ENCODE data around the gene POU2AF2.
"Not testable (repeated sequence)": the region's sequence is repeated elsewhere in the genome, so short reads cannot be mapped to it uniquely, and the experiment has no call there.

The POU2AF2 gene

DNA sequence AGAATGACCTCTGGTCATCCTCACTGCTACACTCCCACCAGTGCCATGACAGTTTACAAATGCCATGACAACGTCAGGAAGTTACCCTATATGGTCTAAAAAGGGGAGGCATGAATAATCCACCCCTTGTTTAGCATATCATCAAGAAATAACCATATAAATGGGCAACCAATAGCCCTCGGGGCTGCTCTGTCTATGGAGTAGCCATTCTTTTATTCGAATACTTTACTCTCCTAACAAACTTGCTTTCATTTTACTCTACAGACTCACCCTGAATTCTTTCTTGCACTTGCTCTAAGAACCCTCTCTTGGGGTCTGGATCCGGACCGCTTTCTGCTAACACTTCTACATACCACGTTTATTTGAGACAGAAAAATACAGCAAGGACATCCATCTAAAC lies 74.7 kb downstream of the POU2AF2 start:
- not testable (repeated sequence) for H3K36me3 ChIP-seq (ENCODE audit: control insufficient read depth, insufficient read depth, low read length); H3K4me1 ChIP-seq (ENCODE audit: control insufficient read depth, insufficient read depth, low read length); H3K9ac ChIP-seq (ENCODE audit: low read length); H3K9me3 ChIP-seq (ENCODE audit: control insufficient read depth, insufficient read depth, low read depth, low read length); H3K27ac ChIP-seq (ENCODE audit: low read depth, low read length); H3K4me3 ChIP-seq (ENCODE audit: low read depth, low read length); H3K27me3 ChIP-seq (ENCODE audit: control insufficient read depth, insufficient read depth, low read length)

DNA sequence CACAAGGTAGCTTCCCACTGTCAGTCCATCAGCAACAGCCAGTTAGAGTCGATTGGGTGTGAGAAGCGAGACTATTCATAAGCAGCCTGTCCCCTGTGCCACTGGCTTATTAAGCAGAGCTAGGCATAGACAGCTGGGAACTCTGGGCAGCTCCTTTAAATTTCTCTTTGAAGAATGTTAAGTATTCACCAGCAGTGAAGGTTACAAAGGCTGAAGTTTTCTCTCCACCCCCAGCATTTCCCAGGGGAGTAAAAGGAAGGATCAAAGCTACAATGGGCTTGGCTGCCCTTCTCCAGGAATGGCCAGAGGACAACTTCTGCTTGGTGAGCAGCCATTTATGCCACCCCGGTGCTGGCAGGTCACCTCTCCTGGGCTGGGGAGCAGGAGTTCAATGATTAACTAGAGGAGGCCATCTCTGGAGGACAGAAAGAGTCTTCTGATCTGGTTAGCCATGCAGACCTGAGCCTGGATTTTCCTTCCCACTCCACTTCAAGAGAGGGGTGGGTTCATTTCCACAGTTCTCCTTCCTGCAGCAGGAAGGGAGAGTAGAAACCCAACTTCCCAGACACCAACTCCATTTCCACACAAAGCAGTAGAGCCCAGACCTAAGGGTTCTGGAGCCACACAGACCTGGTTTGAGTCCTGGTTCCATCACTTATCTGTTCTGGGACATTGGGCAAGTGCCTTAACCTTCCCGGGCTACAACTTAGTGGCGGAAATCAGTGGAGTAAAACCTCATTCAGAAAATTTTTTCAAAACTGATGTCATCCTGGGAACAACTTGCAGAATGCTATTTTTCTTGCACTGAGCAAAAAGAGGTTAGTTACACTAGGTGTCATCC lies 75.4 kb downstream of the POU2AF2 start:
- no peak overlapping the region for H3K9ac ChIP-seq (ENCODE audit: low read length)

DNA sequence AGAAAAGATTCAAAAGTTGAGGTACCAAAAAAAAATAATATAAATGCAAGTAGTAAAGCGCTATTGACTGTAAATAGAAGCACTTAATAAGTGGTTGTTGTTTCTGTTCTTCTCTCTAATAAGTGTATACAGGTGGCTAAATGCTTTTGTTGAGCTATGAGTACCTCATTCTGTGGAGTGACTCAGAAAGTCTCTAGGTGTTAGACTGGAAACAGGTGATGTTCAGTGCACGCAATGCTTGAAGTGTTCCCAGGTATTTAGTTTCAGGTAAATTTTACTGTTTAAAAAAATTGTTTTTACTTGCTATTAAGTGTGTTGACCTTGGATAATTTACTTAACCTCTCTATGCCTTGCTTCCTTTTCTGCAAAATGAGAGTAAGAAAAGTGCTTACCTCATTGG lies 77.0 kb downstream of the POU2AF2 start:
- Histone ChIP-seq H3K9me3 (ENCODE audit: control insufficient read depth, insufficient read depth, low read depth, low read length) (no peaks in the 10 kb centered on the region), H3K27ac (ENCODE audit: low read depth, low read length) (no peak overlapping the region), H3K36me3 (ENCODE audit: control insufficient read depth, insufficient read depth, low read length) (no peaks in the 10 kb centered on the region), H3K4me3 (ENCODE audit: low read depth, low read length) (no peak overlapping the region), H3K9ac (ENCODE audit: low read length) (no peak overlapping the region), H3K4me1 (ENCODE audit: control insufficient read depth, insufficient read depth, low read length) (peaks cover 8% of the 10 kb centered on the region; the same call in 1 of the 2 replicates), H3K27me3 (ENCODE audit: control insufficient read depth, insufficient read depth, low read length) (no peaks in the 10 kb centered on the region)

More for the DNA sequence above, 75.4 kb downstream of the POU2AF2 start:
- Histone ChIP-seq H3K4me1 (ENCODE audit: control insufficient read depth, insufficient read depth, low read length) (peaks cover 8% of the 10 kb centered on the region; the same call in 1 of the 2 replicates), H3K4me3 (ENCODE audit: low read depth, low read length) (no peak overlapping the region), H3K9me3 (ENCODE audit: control insufficient read depth, insufficient read depth, low read depth, low read length) (no peaks in the 10 kb centered on the region), H3K36me3 (ENCODE audit: control insufficient read depth, insufficient read depth, low read length) (no peaks in the 10 kb centered on the region), H3K27me3 (ENCODE audit: control insufficient read depth, insufficient read depth, low read length) (no peaks in the 10 kb centered on the region), H3K27ac (ENCODE audit: low read depth, low read length) (no peak overlapping the region)

DNA sequence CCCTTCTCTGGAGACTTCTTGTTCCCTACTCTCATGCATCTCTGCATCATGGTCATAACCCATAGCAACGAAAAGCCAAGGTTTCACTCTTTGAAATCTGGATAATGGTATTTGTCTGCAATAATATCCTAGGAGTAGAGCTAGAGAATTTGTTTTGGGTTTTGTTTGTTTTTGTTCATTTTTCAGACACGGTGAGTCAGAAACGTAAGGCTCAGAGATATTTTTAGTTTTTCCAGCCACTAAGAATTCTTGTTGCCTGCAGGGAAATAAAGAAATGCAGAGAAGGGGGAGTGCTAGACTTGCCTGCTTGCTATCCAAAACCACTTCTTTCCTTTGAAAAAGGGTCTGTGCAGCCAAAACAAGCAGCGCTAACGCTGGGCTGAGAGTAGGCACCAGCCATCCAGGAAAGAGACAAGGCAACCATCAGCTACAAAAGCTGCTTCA lies 78.8 kb downstream of the POU2AF2 start:
- Histone ChIP-seq H3K27me3 (ENCODE audit: control insufficient read depth, insufficient read depth, low read length) (no peaks in the 10 kb centered on the region), H3K27ac (ENCODE audit: low read depth, low read length) (no peak overlapping the region), H3K4me1 (ENCODE audit: control insufficient read depth, insufficient read depth, low read length) (peaks cover 8% of the 10 kb centered on the region; the same call in 1 of the 2 replicates), H3K9ac (ENCODE audit: low read length) (no peak overlapping the region), H3K4me3 (ENCODE audit: low read depth, low read length) (no peak overlapping the region), H3K36me3 (ENCODE audit: control insufficient read depth, insufficient read depth, low read length) (no peaks in the 10 kb centered on the region), H3K9me3 (ENCODE audit: control insufficient read depth, insufficient read depth, low read depth, low read length) (no peaks in the 10 kb centered on the region)

DNA sequence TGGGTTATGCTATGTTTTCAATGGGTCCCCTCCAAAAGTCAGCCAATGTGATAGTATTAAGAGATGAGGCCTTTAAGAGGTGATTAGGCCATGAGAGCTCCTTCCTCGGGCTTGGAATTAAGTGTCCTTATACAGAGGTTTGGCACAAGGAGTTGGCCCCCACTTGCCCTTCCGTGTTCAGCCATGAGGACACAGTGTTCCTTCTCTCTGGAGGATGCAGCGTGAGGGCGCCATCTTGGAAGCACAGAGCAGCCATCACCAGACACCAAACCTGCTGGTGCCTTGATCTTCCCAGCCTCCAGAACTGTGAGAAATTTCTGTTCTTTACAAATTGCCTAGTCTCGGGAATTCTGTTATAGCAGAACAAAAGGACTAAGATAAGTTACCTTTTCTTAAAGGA lies 79.7 kb downstream of the POU2AF2 start:
- Histone ChIP-seq H3K4me1 (ENCODE audit: control insufficient read depth, insufficient read depth, low read length) (peaks cover 8% of the 10 kb centered on the region; the same call in 1 of the 2 replicates), H3K4me3 (ENCODE audit: low read depth, low read length) (no peak overlapping the region), H3K27me3 (ENCODE audit: control insufficient read depth, insufficient read depth, low read length) (no peaks in the 10 kb centered on the region), H3K9me3 (ENCODE audit: control insufficient read depth, insufficient read depth, low read depth, low read length) (no peaks in the 10 kb centered on the region), H3K9ac (ENCODE audit: low read length) (no peak overlapping the region), H3K36me3 (ENCODE audit: control insufficient read depth, insufficient read depth, low read length) (no peaks in the 10 kb centered on the region), H3K27ac (ENCODE audit: low read depth, low read length) (no peak overlapping the region)

DNA sequence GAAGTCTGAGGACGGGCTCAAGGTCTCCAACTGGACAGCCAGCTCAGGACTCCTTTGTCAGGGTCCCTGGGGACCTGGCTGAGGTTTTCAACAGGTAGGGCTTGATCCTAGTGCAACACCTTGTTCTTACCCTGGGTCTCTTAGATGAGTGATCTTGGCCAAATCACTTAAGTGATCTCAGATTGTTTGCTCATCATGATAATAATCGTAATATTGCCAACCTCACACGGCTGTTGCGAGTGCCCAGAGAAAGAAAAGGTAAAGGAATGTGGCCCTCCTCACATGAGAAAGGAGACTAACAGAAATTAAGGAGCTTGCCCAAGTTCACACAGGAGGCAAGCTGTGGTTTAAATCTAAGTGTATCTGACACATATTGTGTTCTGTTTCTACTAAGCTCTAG lies 81.3 kb downstream of the POU2AF2 start:
- Histone ChIP-seq H3K36me3 (ENCODE audit: control insufficient read depth, insufficient read depth, low read length) (no peaks in the 10 kb centered on the region), H3K9ac (ENCODE audit: low read length) (no peak overlapping the region), H3K4me1 (ENCODE audit: control insufficient read depth, insufficient read depth, low read length) (no peaks in the 10 kb centered on the region), H3K9me3 (ENCODE audit: control insufficient read depth, insufficient read depth, low read depth, low read length) (no peaks in the 10 kb centered on the region), H3K4me3 (ENCODE audit: low read depth, low read length) (no peak overlapping the region), H3K27me3 (ENCODE audit: control insufficient read depth, insufficient read depth, low read length) (no peaks in the 10 kb centered on the region), H3K27ac (ENCODE audit: low read depth, low read length) (no peak overlapping the region)

DNA sequence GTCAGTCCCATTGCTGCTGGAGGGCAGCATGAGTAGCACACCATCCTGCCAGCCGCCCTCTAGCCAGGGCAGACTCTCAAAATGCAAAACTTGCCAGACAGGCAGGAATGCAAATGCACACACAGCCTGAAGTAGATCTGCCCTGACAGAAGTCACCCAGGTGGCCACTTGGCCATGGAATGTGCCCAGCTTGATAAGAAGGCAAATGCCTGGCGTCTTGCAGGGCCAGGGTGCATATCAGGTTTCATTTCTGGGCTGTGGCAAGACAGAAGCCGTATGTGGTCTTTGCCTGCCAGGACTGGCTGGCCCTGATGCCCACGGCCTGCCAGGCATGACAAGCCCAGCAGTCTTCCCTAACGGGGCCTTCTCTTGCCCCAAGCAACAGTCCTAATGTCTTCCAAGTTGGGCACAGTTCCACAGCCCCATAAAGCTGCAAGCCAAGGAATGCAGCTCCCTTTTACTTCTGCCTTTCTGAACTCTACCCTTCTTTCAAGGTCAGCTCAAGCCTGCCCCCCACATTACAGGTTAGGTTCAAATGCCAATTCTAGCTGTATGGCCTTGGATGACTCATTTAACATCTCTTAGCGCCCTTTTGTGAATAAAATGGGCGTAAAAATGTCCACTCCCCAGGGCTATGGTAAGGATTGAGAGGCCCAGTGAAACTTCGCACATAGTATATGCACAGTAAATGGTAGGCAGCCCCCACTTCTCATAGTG lies 82.5 kb downstream of the POU2AF2 start:
- H3K27me3 ChIP-seq (ENCODE audit: control insufficient read depth, insufficient read depth, low read length) = no peaks in the 10 kb centered on the region

DNA sequence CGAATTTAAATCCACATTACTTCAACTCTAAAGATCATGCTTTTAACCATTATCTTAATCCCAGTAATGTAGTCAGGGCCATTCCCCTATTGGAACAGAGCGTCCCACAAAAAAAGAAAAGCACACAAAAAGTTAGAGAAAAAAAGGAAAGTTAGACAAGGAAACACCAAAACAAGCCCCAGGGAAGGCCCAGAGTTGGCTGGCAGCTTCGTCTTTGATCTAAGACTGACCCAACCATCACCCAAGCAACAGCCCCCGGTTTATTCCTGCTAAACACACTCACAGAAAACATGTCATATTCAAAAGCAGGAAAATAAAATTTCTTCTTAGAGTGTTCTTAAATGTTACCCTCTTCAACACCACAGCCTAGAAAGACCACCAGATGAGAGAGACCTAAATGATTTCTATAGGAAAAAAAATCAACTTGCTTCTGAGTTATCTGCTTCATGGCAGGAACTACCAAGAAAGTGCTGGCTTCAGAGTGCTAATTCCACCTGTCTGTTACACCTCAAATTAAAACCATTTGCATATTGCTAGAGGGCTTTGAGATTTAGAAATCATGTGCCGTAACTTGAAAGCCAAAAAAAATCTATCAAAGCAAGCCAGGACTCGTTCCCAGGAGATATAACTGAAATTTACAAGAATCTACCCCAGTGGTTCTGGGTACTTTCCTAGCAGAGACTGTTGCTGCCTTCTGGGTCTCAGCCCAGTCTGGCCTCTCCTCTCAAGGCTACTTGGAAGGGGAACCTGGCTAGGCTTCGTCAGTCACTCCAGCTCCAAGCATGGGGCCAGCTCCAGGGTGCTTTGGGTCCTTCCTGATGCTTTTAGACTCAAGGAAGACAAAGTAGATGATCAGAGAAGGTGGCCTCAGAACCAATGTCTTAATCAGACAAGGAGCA lies 84.0 kb downstream of the POU2AF2 start:
- Histone ChIP-seq H3K9me3 (ENCODE audit: control insufficient read depth, insufficient read depth, low read depth, low read length) (no peaks in the 10 kb centered on the region), H3K9ac (ENCODE audit: low read length) (no peak overlapping the region), H3K27me3 (ENCODE audit: control insufficient read depth, insufficient read depth, low read length) (no peaks in the 10 kb centered on the region), H3K36me3 (ENCODE audit: control insufficient read depth, insufficient read depth, low read length) (no peaks in the 10 kb centered on the region), H3K4me1 (ENCODE audit: control insufficient read depth, insufficient read depth, low read length) (0 out of 2 replicates have a peak, but pooled peaks cover under 1% of the 10 kb centered on the region), H3K4me3 (ENCODE audit: low read depth, low read length) (no peak overlapping the region), H3K27ac (ENCODE audit: low read depth, low read length) (no peak overlapping the region)

More for the DNA sequence above, 82.5 kb downstream of the POU2AF2 start:
- no peak overlapping the region for H3K4me3 ChIP-seq (ENCODE audit: low read depth, low read length)
- no peaks in the 10 kb centered on the region for H3K36me3 ChIP-seq (ENCODE audit: control insufficient read depth, insufficient read depth, low read length)
- no peaks in the 10 kb centered on the region for H3K4me1 ChIP-seq (ENCODE audit: control insufficient read depth, insufficient read depth, low read length)
- H3K27ac ChIP-seq (ENCODE audit: low read depth, low read length) = no peak overlapping the region
- no peak overlapping the region for H3K9ac ChIP-seq (ENCODE audit: low read length)
- H3K9me3 ChIP-seq (ENCODE audit: control insufficient read depth, insufficient read depth, low read depth, low read length) = no peaks in the 10 kb centered on the region

DNA sequence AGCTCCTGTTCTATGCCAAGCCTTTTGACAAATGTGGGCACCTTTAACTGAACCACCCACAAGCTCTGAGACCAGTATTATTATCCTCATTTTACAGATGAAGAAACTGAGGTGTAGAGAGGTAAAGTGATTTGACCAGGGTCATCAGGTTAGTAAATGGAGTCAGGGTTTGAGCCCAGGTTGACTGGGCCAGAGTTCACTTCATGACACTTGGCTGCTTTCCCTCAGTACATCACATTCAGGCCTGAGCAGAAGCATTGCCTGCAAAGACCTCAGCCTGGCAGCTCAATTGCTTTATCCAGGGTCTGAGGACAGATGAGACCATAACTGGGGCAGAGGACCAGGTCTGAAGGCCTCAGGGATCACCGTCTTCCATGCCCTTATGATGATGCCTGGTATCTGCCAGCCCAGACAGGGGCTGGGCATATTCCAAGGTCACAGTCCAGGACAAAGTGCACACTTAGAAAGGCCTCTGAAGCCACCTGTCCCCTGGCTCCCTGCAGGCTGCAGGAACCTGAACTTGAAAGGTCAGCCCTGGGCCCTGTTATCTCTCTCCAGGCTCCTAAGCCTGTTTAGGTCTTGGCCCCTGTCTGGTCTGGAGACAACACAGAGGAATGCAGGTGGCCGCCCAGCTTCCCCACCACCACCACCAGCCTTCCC lies 84.8 kb downstream of the POU2AF2 start:
- Histone ChIP-seq H3K27me3 (ENCODE audit: control insufficient read depth, insufficient read depth, low read length) (no peaks in the 10 kb centered on the region), H3K27ac (ENCODE audit: low read depth, low read length) (no peak overlapping the region), H3K9me3 (ENCODE audit: control insufficient read depth, insufficient read depth, low read depth, low read length) (no peaks in the 10 kb centered on the region), H3K36me3 (ENCODE audit: control insufficient read depth, insufficient read depth, low read length) (no peaks in the 10 kb centered on the region), H3K4me1 (ENCODE audit: control insufficient read depth, insufficient read depth, low read length) (peaks cover 8% of the 10 kb centered on the region; the same call in 1 of the 2 replicates), H3K9ac (ENCODE audit: low read length) (no peak overlapping the region), H3K4me3 (ENCODE audit: low read depth, low read length) (no peak overlapping the region)

DNA sequence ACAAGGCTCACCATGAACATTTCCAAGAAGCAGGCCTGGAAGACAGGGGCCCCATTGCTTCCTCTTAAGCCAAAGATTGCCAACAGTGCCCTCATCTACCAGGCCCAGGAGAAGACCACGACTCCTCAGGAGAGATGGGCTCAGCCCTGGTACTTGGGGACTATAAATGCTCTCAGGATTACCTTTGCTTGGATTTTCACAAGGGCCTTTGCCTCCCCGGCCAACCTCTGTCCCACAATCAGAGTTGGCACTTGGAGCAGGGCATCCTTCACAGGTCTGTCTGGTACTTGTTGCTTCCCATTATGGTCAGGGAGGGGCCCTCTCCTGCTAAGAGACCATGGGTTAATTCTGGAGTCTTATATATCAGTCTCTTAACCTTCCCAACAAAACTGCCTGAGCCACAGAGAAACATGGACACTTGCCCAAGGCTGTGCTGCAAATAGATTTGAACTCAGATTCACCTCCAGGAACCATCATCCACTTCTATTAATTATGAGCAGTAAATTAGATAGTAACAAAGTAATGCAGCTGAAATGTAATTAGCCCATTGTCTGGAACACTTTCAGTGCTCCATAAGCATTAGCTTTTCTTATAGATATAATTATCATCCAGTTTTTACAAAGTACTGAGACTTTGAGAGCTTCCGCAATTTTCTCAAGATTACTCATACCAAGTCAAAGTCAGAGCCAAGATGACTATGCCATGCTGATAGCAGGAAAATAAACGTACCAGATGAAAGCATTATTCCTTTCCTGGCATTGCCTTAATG lies 86.4 kb downstream of the POU2AF2 start:
- no peaks in the 10 kb centered on the region for H3K36me3 ChIP-seq (ENCODE audit: control insufficient read depth, insufficient read depth, low read length)
- no peak overlapping the region for H3K4me3 ChIP-seq (ENCODE audit: low read depth, low read length)
- H3K27ac ChIP-seq (ENCODE audit: low read depth, low read length) = no peak overlapping the region
- no peak overlapping the region for H3K9ac ChIP-seq (ENCODE audit: low read length)
- no peaks in the 10 kb centered on the region for H3K27me3 ChIP-seq (ENCODE audit: control insufficient read depth, insufficient read depth, low read length)
- H3K9me3 ChIP-seq (ENCODE audit: control insufficient read depth, insufficient read depth, low read depth, low read length) = no peaks in the 10 kb centered on the region
- peaks cover 20% of the 10 kb centered on the region for H3K4me1 ChIP-seq (ENCODE audit: control insufficient read depth, insufficient read depth, low read length)
